SHP77 treated with DMSO at 0.1 percent for 48 hours (cell line): Measurements from ENCODE around the gene CDH26.

Experiments used
- DNase-seq: peaks from one replicate; lab custom pipeline; 2025; lab: John Stamatoyannopoulos, UW

The CDH26 gene

GRCh38 chr20:60046860-60047259 lies 88.6 kb downstream of the CDH26 start:
- no peak for DNase-seq

GRCh38 chr20:60048634-60049521 lies 90.7 kb downstream of the CDH26 start:
- DNase-seq, result no peak

GRCh38 chr20:60049601-60050000 lies 91.4 kb downstream of the CDH26 start:
- DNase-seq, result no peak

- no peak for DNase-seq
Measured at GRCh38 chr20:60050193-60050947, 92.1 kb downstream of the CDH26 start.

- no peak for DNase-seq
Measured at GRCh38 chr20:60051911-60052310, 93.7 kb downstream of the CDH26 start.

- DNase-seq, result no peak
Measured at GRCh38 chr20:60052322-60052721, 94.1 kb downstream of the CDH26 start.

- DNase-seq, result peak; percentile 53
Measured at GRCh38 chr20:60053125-60053817, 95.0 kb downstream of the CDH26 start.

GRCh38 chr20:60053818-60054190 lies 95.6 kb downstream of the CDH26 start:
- DNase-seq, result no peak

GRCh38 chr20:60054716-60055634 lies 96.8 kb downstream of the CDH26 start:
- no peak for DNase-seq

GRCh38 chr20:60055740-60056139 lies 97.5 kb downstream of the CDH26 start:
- DNase-seq, result no peak

- DNase-seq, result no peak
Measured at GRCh38 chr20:60056407-60057122, 98.3 kb downstream of the CDH26 start.

- DNase-seq, result peak; percentile 94
Measured at GRCh38 chr20:60057123-60057865, 99.1 kb downstream of the CDH26 start.

- DNase-seq, result peak; percentile 81
Measured at GRCh38 chr20:60057866-60058807, 99.9 kb downstream of the CDH26 start.

GRCh38 chr20:60058879-60059278 lies 100.7 kb downstream of the CDH26 start:
- DNase-seq, result no peak

GRCh38 chr20:60060006-60060557 lies 101.9 kb downstream of the CDH26 start:
- DNase-seq, result no peak

- no peak for DNase-seq
Measured at GRCh38 chr20:60060593-60060992, 102.4 kb downstream of the CDH26 start.

GRCh38 chr20:60062431-60063047 lies 104.3 kb downstream of the CDH26 start:
- no peak for DNase-seq

- DNase-seq, result no peak
Measured at GRCh38 chr20:60063048-60063451, 104.8 kb downstream of the CDH26 start.
